GM12878 (cell line): ENCODE results near the gene OR8A1. TPM values are rescaled to one million over a fixed set of nuclear protein-coding genes. Genes with fewer than 3 reads are reported as not detected.

Source experiments
- ATAC-seq: fragments of 200-7000 bp; cut with Tn5 transposase; 3 replicates; pipeline ENCODE4 v1.9.1; 2020; ENCODE audit warnings: mild to moderate bottlenecking, moderate library complexity
- BruUV-seq: library from RNA; stranded (reverse); fragments of 400-500 nt; replicated peaks from 2 replicates; lab custom pipeline; 2021; lab: Mats Ljungman, UMichigan
- CTCF ChIA-PET: fragments of 300-600 bp; sonication (Branson Sonifier 250); formaldehyde crosslinking; extraction: SDS; loops from one replicate; lab custom pipeline; 2021; ENCODE audit warnings: inconsistent platforms; lab: Yijun Ruan, JAX
- POLR2A ChIA-PET: fragments of 350-600 bp; formaldehyde crosslinking; extraction: SDS; loops from one replicate; lab custom pipeline; 2021; ENCODE audit warnings: inconsistent platforms; lab: Charles Lee
- RAD21 ChIA-PET: fragments of 300-600 bp; sonication (Branson Sonifier 250); formaldehyde crosslinking; loops from one replicate; lab custom pipeline; 2023; ENCODE audit warnings: antibody characterized with exemption; ENCODE audit not compliant: unreplicated experiment; lab: Charles Lee
- SMC1A ChIA-PET: fragments of 300-600 bp; sonication (Branson Sonifier 250); formaldehyde crosslinking; loops from one replicate; lab custom pipeline; 2023; ENCODE audit not compliant: unreplicated experiment, uncharacterized antibody; lab: Charles Lee
- DNase-seq: peaks from one replicate; pipeline ENCODE4 v3.0.0-alpha.2; 2011; ENCODE audit warnings: low read depth, low spot score
- FAIRE-seq: peaks from 3 replicates; lab custom pipeline; 2011; peaks lifted over from hg19 to GRCh38; lab: Jason Lieb, UNC
- H2AFZ ChIP-seq: 2 replicates; pipeline ENCODE4 v1.6.0; 2011; ENCODE audit warnings: low read depth, low read length, control low read depth; ENCODE audit not compliant: control insufficient read depth
- H3K27ac ChIP-seq: 2 replicates; pipeline ENCODE4 v1.5.1; 2011; ENCODE audit warnings: control low read depth; ENCODE audit not compliant: control insufficient read depth, insufficient read depth
- H3K27me3 ChIP-seq, 2 experiments: replicated peaks in 1 of 2; 2 replicates each; pipeline versions ENCODE4 v1.6.0 to v1.6.1; 2011; ENCODE audit warnings: low read length in 1 of 2; ENCODE audit not compliant: control insufficient read depth in 2 of 2, insufficient read depth in 2 of 2
- H3K36me3 ChIP-seq, 2 experiments: 2 replicates each; pipeline ENCODE4 v1.5.1; 2011; ENCODE audit warnings: low read length in 1 of 2; ENCODE audit not compliant: control insufficient read depth in 2 of 2, insufficient read depth in 2 of 2
- H3K4me1 ChIP-seq: 2 replicates; pipeline ENCODE4 v1.6.1; 2011; ENCODE audit warnings: mild to moderate bottlenecking, low read length, moderate library complexity, mixed read lengths; ENCODE audit not compliant: control insufficient read depth, insufficient read depth
- H3K4me2 ChIP-seq: 2 replicates; pipeline ENCODE4 v1.6.0; 2011; ENCODE audit warnings: control low read depth; ENCODE audit not compliant: control insufficient read depth, insufficient read depth
- H3K4me3 ChIP-seq: fragments of 200-600 bp; sonication (generic); 2 replicates; pipeline ENCODE4 v1.5.1; 2016
- H3K79me2 ChIP-seq: 2 replicates; pipeline ENCODE4 v1.6.0; 2011; ENCODE audit warnings: low read length; ENCODE audit not compliant: control insufficient read depth, insufficient read depth
- H3K9ac ChIP-seq: 2 replicates; pipeline ENCODE4 v1.8.0; 2011; ENCODE audit warnings: low read length, control low read depth, mixed read lengths; ENCODE audit not compliant: control insufficient read depth, insufficient read depth
- H3K9me3 ChIP-seq: replicated peaks from 3 replicates; pipeline ENCODE4 v1.5.1; 2011; ENCODE audit warnings: mild to moderate bottlenecking, low read length; ENCODE audit not compliant: control insufficient read depth, insufficient read depth
- H4K20me1 ChIP-seq: 2 replicates; pipeline ENCODE4 v1.6.0; 2011; ENCODE audit not compliant: control insufficient read depth, insufficient read depth
- CREB1 ChIP-seq: IDR thresholded peaks from 2 replicates; pipeline ENCODE4 v1.6.1; 2012; ENCODE audit warnings: low read depth, mild to moderate bottlenecking, inconsistent platforms
- IKZF2 ChIP-seq, 2 experiments: fragments of 450-650 bp; IDR thresholded peaks; 2 replicates each; pipeline ENCODE4 v1.6.1; 2017; ENCODE audit warnings: mild to moderate bottlenecking in 2 of 2, moderate library complexity in 2 of 2
- RAD21 ChIP-seq: IDR thresholded peaks from 2 replicates; pipeline ENCODE4 v1.6.1; 2011; ENCODE audit warnings: mild to moderate bottlenecking, low read depth, low read length, moderate library complexity; ENCODE audit not compliant: insufficient read depth
- SKIL ChIP-seq: fragments of 450-650 bp; IDR thresholded peaks from 2 replicates; pipeline ENCODE4 v1.6.1; 2017; ENCODE audit warnings: mild to moderate bottlenecking, low read depth, inconsistent platforms; ENCODE audit not compliant: poor library complexity, severe bottlenecking
- STAT1 ChIP-seq: fragments of 450-650 bp; conservative IDR thresholded peaks from 2 replicates; pipeline ENCODE4 v1.6.1; 2014; ENCODE audit warnings: antibody characterized with exemption, mild to moderate bottlenecking
- ZNF217 ChIP-seq: fragments of 450-650 bp; IDR thresholded peaks from 2 replicates; pipeline ENCODE4 v1.6.1; 2017; ENCODE audit warnings: antibody characterized with exemption, mild to moderate bottlenecking
- WGBS: methylation state at CpG from one replicate; pipeline ENCODE4 v1.1.6; 2016; ENCODE audit warnings: low lambda C conversion rate; ENCODE audit not compliant: insufficient replicate concordance, insufficient coverage; ENCODE audit errors: missing lambda C conversion rate; 5-methylcytosine and 5-hydroxymethylcytosine counted together
- in situ Hi-C: fragments of 300-500 bp; cut with MboI; formaldehyde crosslinking; loops from 9 replicates; pipeline ENCODE4 v1.14.3; 2018; ENCODE audit warnings: mixed read lengths
- intact Hi-C: fragments of 100-400 bp; cut with micrococcal nuclease; formaldehyde crosslinking; loops from one replicate; pipeline ENCODE4 v1.14.2; 2022; ENCODE audit not compliant: unreplicated experiment
- polyA plus RNA-seq, 11 experiments: library from polyadenylated mRNA; depleted of rRNA in 4 of 11; unstranded in 6 of 11; stranded (reverse) in 5 of 11; fragments of >200 nt; fragmentation: Nextera tagmentation in 4 of 11; fragmentation: Illumina TruSeq in 1 of 11; extraction: Ambion mirVana in 4 of 11; extraction: Trizol in 1 of 11; gene quantifications; 1 replicate in 1 of 11; 2 replicates in 10 of 11; pipeline versions ENCODE4 v1.2.1 to v1.2.3, GENCODE V29; 2011 to 2016; ENCODE audit warnings: inconsistent platforms in 2 of 11, missing spikeins in 2 of 11, low read depth in 1 of 11
- total RNA-seq, 4 experiments: library from RNA; depleted of rRNA in 3 of 4; stranded (reverse); fragments of >200 nt in 3 of 4; fragmentation: Illumina TruSeq in 1 of 4; extraction: Trizol in 1 of 4; gene quantifications; 2 replicates each; pipeline versions ENCODE4 v1.2.1 to v1.2.3, GENCODE V29; 2013 to 2021

The OR8A1 gene
- total and polyA plus RNA-seq, 10 of the 15 experiments (the other 5 are each of a cell fraction or from before 2014, with no cell fraction given), result not detected

GRCh38 chr11:124600621-124601320 lies 31.0 kb downstream of the OR8A1 start:
- POLR2A ChIA-PET, result no interaction called here
- Histone ChIP-seq H3K36me3 (no peaks in the 10 kb centered on the region), H3K4me1 (no peaks in the 10 kb centered on the region), H3K27ac (no peak overlapping the region), H3K27me3 (no peaks in the 10 kb centered on the region; a peak in 1 of 4 replicates), H4K20me1 (no peaks in the 10 kb centered on the region), H3K4me2 (no peak overlapping the region), H2AFZ (no peak overlapping the region), H3K79me2 (no peaks in the 10 kb centered on the region), H3K9me3 (no peaks in the 10 kb centered on the region), H3K9ac (no peak overlapping the region), H3K4me3 (no peak overlapping the region)
- SMC1A ChIA-PET, result no interaction called here
- CTCF ChIA-PET, result no interaction called here
- in situ Hi-C loops (no loop called here), intact Hi-C loops (no loop called here)
- no peak for TF ChIP-seq SKIL
- no peak for TF ChIP-seq RAD21
- no peak for TF ChIP-seq STAT1
- TF ChIP-seq IKZF2 (IDR thresholded peaks at IDR 0.05), result no peak
- no peak for TF ChIP-seq ZNF217
- TF ChIP-seq CREB1, result no peak
- DNase-seq, result no peak
- ATAC-seq, result no peak
- RAD21 ChIA-PET, result no interaction called here
- BruUV-seq, result no TSS peak
- no peak for FAIRE-seq
- whole genome bisulfite sequencing, result 47% methylated on average over 5 of the region's 5 CpGs
